Sigmoid colon (tissue), 7 donors: ENCODE data around the gene AGT. TPM values are rescaled to one million over a fixed set of nuclear protein-coding genes. Genes with fewer than 3 reads are reported as not detected.

Experiments used
- DNase-seq: peaks from one replicate; pipeline ENCODE4 v3.0.0-alpha.2; 2019
- H3K27ac ChIP-seq, 4 donors: fragments of 200-600 bp; sonication (generic); one replicate each; pipeline ENCODE4 v1.5.1; 2016 to 2019; ENCODE audit warnings: mild to moderate bottlenecking in 1 of 4
- H3K27me3 ChIP-seq, 3 donors: fragments of 200-600 bp; sonication (generic); one replicate each; pipeline ENCODE4 v1.5.1; 2019; ENCODE audit warnings: mild to moderate bottlenecking in 1 of 3
- H3K36me3 ChIP-seq, 4 donors: fragments of 200-600 bp; sonication (generic); one replicate each; pipeline ENCODE4 v1.5.1; 2016 to 2019
- H3K4me1 ChIP-seq, 4 donors: fragments of 200-600 bp; sonication (generic); one replicate each; pipeline ENCODE4 v1.5.1; 2017 to 2019
- H3K4me3 ChIP-seq, 4 donors: fragments of 200-600 bp; sonication (generic); one replicate each; pipeline ENCODE4 v1.5.1; 2017 to 2019; ENCODE audit warnings: mild to moderate bottlenecking in 2 of 4, moderate library complexity in 1 of 4
- H3K9me3 ChIP-seq, 4 donors: fragments of 200-600 bp in 3 of 4; sonication (generic) in 3 of 4; one replicate each; pipeline versions ENCODE4 v1.5.1 to v1.6.1; 2013 to 2019
- EP300 ChIP-seq, 4 donors: sonication (generic); formaldehyde crosslinking; IDR thresholded peaks; one replicate each; pipeline ENCODE4 v1.6.1; 2017; ENCODE audit warnings: antibody characterized with exemption in 4 of 4
- POLR2A ChIP-seq, 2 donors: fragments of 450-650 bp; IDR thresholded peaks; one replicate each; pipeline ENCODE4 v1.6.1; 2016; ENCODE audit warnings: antibody characterized with exemption in 2 of 2, mild to moderate bottlenecking in 2 of 2, moderate library complexity in 2 of 2
- POLR2AphosphoS5 ChIP-seq, 4 donors: sonication (generic); formaldehyde crosslinking; IDR thresholded peaks; one replicate each; pipeline ENCODE4 v1.6.1; 2017; ENCODE audit warnings: antibody characterized with exemption in 4 of 4
- WGBS, 2 donors: extraction: QIAGEN DNeasy Blood & Tissue Kit; methylation state at CpG; one replicate each; pipeline ENCODE4 v1.1.7; 2013; 5-methylcytosine and 5-hydroxymethylcytosine counted together
- intact Hi-C: fragments of 100-400 bp; cut with DNase I; formaldehyde crosslinking; loops from one replicate; pipeline ENCODE4 v1.15.1; 2023
- polyA plus RNA-seq, 3 donors: library from polyadenylated mRNA; stranded (reverse); fragments of 200-250 nt; gene quantifications; one replicate each; pipeline ENCODE4 v1.2.3, GENCODE V29; 2013
- total RNA-seq, 4 donors: library from RNA; depleted of rRNA; stranded (reverse); fragments of >200 nt; gene quantifications; one replicate each; pipeline ENCODE4 v1.1.0, GENCODE V29; 2016
- TF ChIP-seq, protein P1 (sequence below), 4 experiments: fragments of 450-650 bp in 3 of 4; fragments of 200-600 bp in 1 of 4; IDR thresholded peaks; one replicate each; pipeline ENCODE4 v1.5.1; 2016 to 2019; ENCODE audit warnings: antibody characterized with exemption in 4 of 4, mild to moderate bottlenecking in 3 of 4, moderate library complexity in 2 of 4
- donor health status: healthy with polysubstance abuse.
- donor health status: Bipolar disorder and iron deficiency.
- donor health status: healthy.

Gene AGT
- total and polyA plus RNA-seq, 7 donors, result 0.36 to 9.2 (median 1.7) TPM

DNA sequence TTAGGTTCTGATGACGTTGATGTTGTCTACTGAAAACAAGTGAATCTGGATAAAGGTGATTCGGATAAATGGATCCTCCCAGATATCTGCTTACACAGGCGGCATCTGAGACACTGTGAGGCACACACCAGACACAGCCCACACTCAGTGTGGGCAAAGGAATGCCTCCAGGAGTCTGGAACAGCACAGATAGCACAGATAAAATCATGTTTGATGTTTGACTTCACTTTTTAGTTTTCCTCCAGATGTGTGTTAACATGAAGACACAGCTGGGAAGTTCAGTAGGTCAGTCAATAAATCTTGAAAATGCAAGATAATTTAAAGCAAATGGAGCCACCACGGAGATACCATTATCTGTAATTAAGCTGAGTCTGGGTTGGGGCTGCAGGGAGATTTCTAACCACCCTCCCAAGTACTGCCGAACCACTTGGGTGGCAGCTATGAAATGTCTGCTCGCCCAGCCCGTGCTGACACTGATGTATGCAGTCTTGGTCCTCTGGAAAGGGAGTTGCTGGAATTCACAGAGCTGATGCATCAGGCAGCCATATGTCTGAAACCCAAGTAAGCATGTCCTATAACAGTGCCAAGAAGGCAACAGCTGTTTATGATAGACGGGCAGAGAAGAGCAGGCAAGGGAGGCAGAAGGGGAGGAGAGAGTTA is 44.9 kb upstream of the AGT start:
- Histone ChIP-seq H3K9me3 (no peaks in the 10 kb centered on the region), H3K36me3 (no peaks in the 10 kb centered on the region), H3K4me3 (no peak overlapping the region), H3K27me3 (no peaks in the 10 kb centered on the region), H3K27ac (no peak overlapping the region), H3K4me1 (peaks cover 0 to 6% (median 3%) of the 10 kb centered on the region in 4 donors)
- no peak for DNase-seq
- intact Hi-C loops, result no loop called here
- TF ChIP-seq POLR2A (IDR thresholded peaks at IDR 0.05), result no peak
- TF ChIP-seq, protein P1, sequence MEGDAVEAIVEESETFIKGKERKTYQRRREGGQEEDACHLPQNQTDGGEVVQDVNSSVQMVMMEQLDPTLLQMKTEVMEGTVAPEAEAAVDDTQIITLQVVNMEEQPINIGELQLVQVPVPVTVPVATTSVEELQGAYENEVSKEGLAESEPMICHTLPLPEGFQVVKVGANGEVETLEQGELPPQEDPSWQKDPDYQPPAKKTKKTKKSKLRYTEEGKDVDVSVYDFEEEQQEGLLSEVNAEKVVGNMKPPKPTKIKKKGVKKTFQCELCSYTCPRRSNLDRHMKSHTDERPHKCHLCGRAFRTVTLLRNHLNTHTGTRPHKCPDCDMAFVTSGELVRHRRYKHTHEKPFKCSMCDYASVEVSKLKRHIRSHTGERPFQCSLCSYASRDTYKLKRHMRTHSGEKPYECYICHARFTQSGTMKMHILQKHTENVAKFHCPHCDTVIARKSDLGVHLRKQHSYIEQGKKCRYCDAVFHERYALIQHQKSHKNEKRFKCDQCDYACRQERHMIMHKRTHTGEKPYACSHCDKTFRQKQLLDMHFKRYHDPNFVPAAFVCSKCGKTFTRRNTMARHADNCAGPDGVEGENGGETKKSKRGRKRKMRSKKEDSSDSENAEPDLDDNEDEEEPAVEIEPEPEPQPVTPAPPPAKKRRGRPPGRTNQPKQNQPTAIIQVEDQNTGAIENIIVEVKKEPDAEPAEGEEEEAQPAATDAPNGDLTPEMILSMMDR (IDR thresholded peaks at IDR 0.05), result no peak
- no peak for TF ChIP-seq EP300 (IDR thresholded peaks at IDR 0.05)
- no peak for TF ChIP-seq POLR2AphosphoS5 (IDR thresholded peaks at IDR 0.05)
- WGBS, 2 donors, result 70 to 71% methylated on average over 8 of the region's 8 CpGs

- TF ChIP-seq POLR2A (IDR thresholded peaks at IDR 0.05) (no peak), EP300 (IDR thresholded peaks at IDR 0.05) (no peak), POLR2AphosphoS5 (IDR thresholded peaks at IDR 0.05) (no peak)
- TF ChIP-seq, protein P1 (IDR thresholded peaks at IDR 0.05), result no peak
- WGBS, 2 donors, result 86 to 89% methylated on average over 16 of the region's 16 CpGs
Measured at GRCh38 chr1:230757856-230758708, 44.2 kb upstream of the AGT start.

DNA sequence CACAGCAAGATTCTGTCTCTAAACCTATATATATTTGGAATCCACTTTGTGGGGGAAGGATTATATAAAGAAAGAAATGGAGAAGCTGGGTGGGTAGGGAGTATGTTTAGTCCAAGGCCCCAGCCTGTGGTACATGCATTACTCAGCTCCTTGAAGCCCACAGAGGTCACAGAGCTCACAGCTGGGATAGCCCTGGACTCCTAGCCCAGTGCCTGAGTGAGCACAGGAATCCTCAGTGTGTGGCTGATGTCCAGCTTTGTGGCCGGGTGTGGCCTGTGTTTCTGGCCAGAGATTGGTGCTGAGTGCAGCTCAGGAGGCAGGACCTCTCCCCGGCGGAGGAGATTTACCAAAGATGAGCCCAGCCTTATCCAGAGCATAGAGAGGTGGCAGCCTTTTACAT is 40.9 kb upstream of the AGT start:
- H3K4me1 ChIP-seq, result peaks cover 0 to 17% (median 11%) of the 10 kb centered on the region in 4 donors
- no peaks in the 10 kb centered on the region for H3K36me3 ChIP-seq
- H3K4me3 ChIP-seq, result no peak overlapping the region
- intact Hi-C loops, result no loop called here
- no peaks in the 10 kb centered on the region for H3K9me3 ChIP-seq
- no peak overlapping the region for H3K27ac ChIP-seq
- 39 to 70% methylated on average over 3 of the region's 3 CpGs for WGBS, 2 donors
- no peak for DNase-seq
- no peaks in the 10 kb centered on the region for H3K27me3 ChIP-seq
- no peak for TF ChIP-seq POLR2AphosphoS5 (IDR thresholded peaks at IDR 0.05)
- TF ChIP-seq, protein P1 (IDR thresholded peaks at IDR 0.05), result no peak
- TF ChIP-seq EP300 (IDR thresholded peaks at IDR 0.05), result no peak
- TF ChIP-seq POLR2A (IDR thresholded peaks at IDR 0.05), result no peak

More at GRCh38 chr1:230757856-230758708, 44.2 kb upstream of the AGT start:
- no peak for DNase-seq
- Histone ChIP-seq H3K4me1 (peaks cover 0 to 14% (median 9%) of the 10 kb centered on the region in 4 donors), H3K27me3 (no peaks in the 10 kb centered on the region), H3K27ac (no peak overlapping the region), H3K9me3 (no peaks in the 10 kb centered on the region), H3K4me3 (no peak overlapping the region), H3K36me3 (no peaks in the 10 kb centered on the region)
- intact Hi-C loops, result no loop called here

GRCh38 chr1:230753586-230754251 is 39.8 kb upstream of the AGT start:
- intact Hi-C loops, result no loop called here
- no peak for DNase-seq
- H3K36me3 ChIP-seq, result no peaks in the 10 kb centered on the region
- peaks cover 0 to 17% (median 11%) of the 10 kb centered on the region in 4 donors for H3K4me1 ChIP-seq
- 16 to 19% methylated on average over 24 of the region's 24 CpGs for WGBS, 2 donors
- peak overlapping the region in 2 of 4 donors; percentile 22 to 35 for H3K4me3 ChIP-seq
- H3K27ac ChIP-seq, result peak overlapping the region in 2 of 4 donors; percentile 23 to 48
- no peak for TF ChIP-seq POLR2A (IDR thresholded peaks at IDR 0.05)
- TF ChIP-seq, protein P1 (IDR thresholded peaks at IDR 0.05), result no peak
- no peak for TF ChIP-seq EP300 (IDR thresholded peaks at IDR 0.05)
- TF ChIP-seq POLR2AphosphoS5 (IDR thresholded peaks at IDR 0.05), result no peak
- H3K9me3 ChIP-seq, result no peaks in the 10 kb centered on the region
- H3K27me3 ChIP-seq, result no peaks in the 10 kb centered on the region
